Measurements from ENCODE around the gene MAGIX. TPM values are rescaled to one million over a fixed set of nuclear protein-coding genes. Genes with fewer than 3 reads are reported as not detected.
A peak's percentile ranks its signal among the peaks of the same experiment; 100 is the strongest.

The MAGIX gene
- total and polyA plus RNA-seq, 10 donors = 0.89 to 4.3 (median 1.4) TPM

- intact Hi-C loops (cut with DNase I; ENCODE audit: low total_unique reads) = no loop called here
- Histone ChIP-seq H3K4me1 (peaks cover 0 to 16% (median 2%) of the 10 kb centered on the region in 6 donors), H3K9me3 (no peaks in the 10 kb centered on the region), H3K36me3 (no peaks in the 10 kb centered on the region), H3K27me3 (replicated peaks in 1 of 7) (no peaks in the 10 kb centered on the region), H3K27ac (no peak overlapping the region), H3K4me3 (no peak overlapping the region)
- WGBS, 5 donors = 31 to 57% (median 35%) methylated on average over 11 to 12 of the region's 12 CpGs
- TF ChIP-seq CTCF (IDR thresholded peaks at IDR 0.05 in 8 of 11, conservative IDR thresholded peaks at IDR 0.05 in 3 of 11) (no peak), POLR2AphosphoS5 (IDR thresholded peaks at IDR 0.05) (no peak)
- DNase-seq = no peak
These were observed 36.2 kb downstream of the MAGIX start for GRCh38 chrX:49198540-49199314.

DNA sequence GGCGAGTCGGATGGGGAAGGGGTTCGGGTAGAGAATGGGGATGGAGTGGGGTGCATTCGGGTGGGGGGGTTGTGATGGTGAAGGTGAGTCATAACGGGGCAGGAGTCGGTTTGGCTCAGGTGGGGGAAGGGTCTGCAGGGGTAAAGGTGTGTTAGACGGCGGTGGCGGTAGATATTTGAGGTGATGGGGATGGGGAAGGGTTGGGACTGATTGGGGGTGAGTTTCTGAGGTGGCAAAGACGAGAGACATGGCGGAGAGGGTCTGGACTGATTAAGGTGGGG, 36.7 kb downstream of the MAGIX start:
- no peak for DNase-seq

GRCh38 chrX:49199906-49200771, 37.6 kb downstream of the MAGIX start, which contains the start of gene SYP:
TSS of gene SYP (minus strand) at chrX:49200193. CDS start at chrX:49200186, 7 bp downstream.
- DNase-seq = peak; percentile 95
- 0 to 33% (median 1%) methylated on average over 9 to 61 of the region's 61 CpGs for WGBS, 5 donors
- Histone ChIP-seq H3K36me3 (no peaks in the 10 kb centered on the region), H3K27me3 (replicated peaks in 1 of 7) (peaks cover 0 to 2% (median 0%) of the 10 kb centered on the region in 7 donors), H3K27ac (peak within 1 kb of the TSS; percentile 36 to 83 (median 76)), H3K4me1 (peaks cover 0 to 16% (median 2%) of the 10 kb centered on the region in 6 donors), H3K9me3 (no peaks in the 10 kb centered on the region), H3K4me3 (peak within 1 kb of the TSS in 7 of 8 donors; percentile 20 to 62 (median 31))
- intact Hi-C loops (cut with DNase I; ENCODE audit: low total_unique reads) = no loop called here
- TF ChIP-seq POLR2A (IDR thresholded peaks at IDR 0.05) (peak in 1 of 3 donors; percentile 64), POLR2AphosphoS5 (IDR thresholded peaks at IDR 0.05) (peak; percentile 91 to 95 (median 95)), CTCF (IDR thresholded peaks at IDR 0.05 in 8 of 11, conservative IDR thresholded peaks at IDR 0.05 in 3 of 11) (no peak)

More for the DNA sequence above, 36.7 kb downstream of the MAGIX start:
- 13 to 50% (median 17%) methylated on average over 11 of the region's 11 CpGs for WGBS, 5 donors
- Histone ChIP-seq H3K36me3 (no peaks in the 10 kb centered on the region), H3K4me3 (peak overlapping the region in 1 of 8 donors; percentile 62), H3K27ac (no peak overlapping the region), H3K27me3 (replicated peaks in 1 of 7) (no peaks in the 10 kb centered on the region), H3K9me3 (no peaks in the 10 kb centered on the region), H3K4me1 (peaks cover 0 to 16% (median 2%) of the 10 kb centered on the region in 6 donors)
- TF ChIP-seq CTCF (IDR thresholded peaks at IDR 0.05 in 8 of 11, conservative IDR thresholded peaks at IDR 0.05 in 3 of 11) (no peak), POLR2AphosphoS5 (IDR thresholded peaks at IDR 0.05) (no peak), POLR2A (IDR thresholded peaks at IDR 0.05) (no peak)
- intact Hi-C loops (cut with DNase I; ENCODE audit: low total_unique reads) = no loop called here

- 84 to 100% (median 90%) methylated on average over 2 of the region's 2 CpGs for whole genome bisulfite sequencing, 5 donors
- no peaks in the 10 kb centered on the region for H3K9me3 ChIP-seq
- H3K4me3 ChIP-seq = no peak overlapping the region
- H3K4me1 ChIP-seq = peaks cover 0 to 16% (median 2%) of the 10 kb centered on the region in 6 donors
- H3K27ac ChIP-seq = no peak overlapping the region
- no peaks in the 10 kb centered on the region for H3K36me3 ChIP-seq
- DNase-seq = no peak
- peaks cover 0 to 8% (median 0%) of the 10 kb centered on the region in 7 donors for H3K27me3 ChIP-seq (replicated peaks in 1 of 7)
- TF ChIP-seq POLR2AphosphoS5 (IDR thresholded peaks at IDR 0.05) (no peak), POLR2A (IDR thresholded peaks at IDR 0.05) (no peak), CTCF (IDR thresholded peaks at IDR 0.05 in 8 of 11, conservative IDR thresholded peaks at IDR 0.05 in 3 of 11) (no peak)
- intact Hi-C loops (cut with DNase I; ENCODE audit: low total_unique reads) = no loop called here
These were observed 39.5 kb downstream of the MAGIX start for GRCh38 chrX:49202022-49202421.

All from spleen (tissue), 11 donors.